T-helper 1 cell treated with Interleukin-12 subunit alpha and Interleukin-12 subunit beta and Interleukin-4 antibody, amounts not matched to agents 30 ng/mL and 1 ng/mL, for 36 hours (primary cell): ENCODE results near the gene USF2. TPM values are rescaled to one million over a fixed set of nuclear protein-coding genes. Genes with fewer than 3 reads are reported as not detected.
"Not testable (repeated sequence)": the region's sequence is repeated elsewhere in the genome, so short reads cannot be mapped to it uniquely, and the experiment has no call there.

Experiments
- intact Hi-C: fragments of 100-400 bp; cut with micrococcal nuclease; formaldehyde crosslinking; loops from one replicate; pipeline ENCODE4 v1.15.1; 2024
- total RNA-seq: library from RNA; stranded (reverse); gene quantifications from 2 replicates; pipeline ENCODE4 v1.2.3, GENCODE V29; 2022

The USF2 gene
- total RNA-seq, 1 donor from 2014 or later, result 138 TPM

DNA sequence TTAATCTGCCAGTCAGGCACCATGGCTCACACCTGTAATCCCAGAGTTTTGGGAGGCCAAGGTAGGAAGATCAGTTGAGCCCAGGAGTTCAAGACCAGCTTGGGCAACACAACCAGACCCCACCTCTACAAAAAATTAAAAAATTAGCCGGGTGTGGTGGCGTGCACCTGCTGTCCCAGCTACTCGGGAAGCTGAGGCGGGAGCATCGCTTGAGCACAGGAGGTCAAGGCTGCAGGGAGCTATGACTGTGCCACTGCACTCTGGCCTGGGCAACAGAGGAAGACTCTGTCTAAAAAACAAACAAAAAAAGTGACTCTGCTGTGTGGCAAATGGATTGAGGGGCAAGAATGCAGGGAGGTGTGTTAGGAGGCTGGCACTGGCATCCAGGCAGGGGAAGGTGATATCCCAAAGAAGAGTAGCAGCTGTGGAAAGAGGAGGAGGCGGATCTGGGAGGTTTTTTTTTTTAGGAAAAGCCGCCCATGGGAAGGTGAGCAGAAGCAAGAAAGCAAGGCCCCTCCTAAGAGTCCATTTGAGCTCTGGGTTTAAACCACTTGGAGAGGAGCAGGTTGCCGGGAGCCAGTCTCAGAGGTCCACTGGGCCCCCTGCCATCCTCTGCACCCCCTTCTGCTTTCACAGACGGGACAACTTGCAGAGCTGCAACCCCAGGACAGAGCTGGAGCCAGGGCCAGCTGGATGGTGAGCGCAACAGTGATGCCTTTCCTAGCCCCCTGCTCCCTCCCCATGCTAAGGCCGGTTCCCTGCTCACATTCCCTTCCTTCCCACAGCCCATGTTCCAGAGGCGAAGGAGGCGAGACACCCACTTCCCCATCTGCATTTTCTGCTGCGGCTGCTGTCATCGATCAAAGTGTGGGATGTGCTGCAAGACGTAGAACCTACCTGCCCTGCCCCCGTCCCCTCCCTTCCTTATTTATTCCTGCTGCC lies 15.7 kb downstream of the USF2 start:
- intact Hi-C loops, result no loop called here

DNA sequence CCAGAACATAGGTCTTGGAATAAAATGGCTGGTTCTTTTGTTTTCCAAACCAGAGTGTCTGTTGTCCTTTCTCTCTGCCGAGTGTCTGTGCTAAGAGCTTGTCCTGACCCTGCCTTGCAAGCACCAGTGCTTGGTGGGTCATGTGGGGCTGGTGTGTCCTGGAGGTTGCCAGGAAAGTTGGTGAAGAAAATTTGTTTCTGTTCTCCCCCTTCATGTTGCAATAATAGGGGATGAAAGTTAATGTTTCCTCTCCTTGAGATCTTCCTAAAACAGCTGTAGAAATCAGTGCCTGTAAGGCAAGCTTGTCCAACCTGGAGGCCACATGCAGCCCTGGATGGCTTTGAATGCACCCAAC lies 16.3 kb downstream of the USF2 start:
- intact Hi-C loops, result no loop called here

DNA sequence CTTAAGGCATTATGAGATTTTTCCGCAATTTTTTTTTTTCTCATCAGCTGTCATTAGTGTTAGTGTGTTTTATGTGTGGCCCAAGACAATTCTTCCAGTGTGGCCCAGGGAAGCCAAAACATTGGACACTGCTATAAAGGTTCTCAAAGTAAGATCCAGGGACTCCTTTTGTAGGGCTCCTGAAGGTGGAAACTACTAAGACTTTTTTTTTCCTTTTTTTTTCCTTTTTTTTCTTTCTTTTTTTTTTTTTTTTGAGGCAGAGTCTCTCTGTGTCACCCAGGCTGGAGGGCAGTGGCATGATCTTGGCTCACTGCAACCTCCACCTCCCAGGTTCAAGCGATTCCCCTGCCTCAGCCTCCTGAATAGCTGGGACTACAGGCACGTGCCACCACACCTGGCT lies 16.7 kb downstream of the USF2 start:
- intact Hi-C loops, result not testable (repeated sequence)

DNA sequence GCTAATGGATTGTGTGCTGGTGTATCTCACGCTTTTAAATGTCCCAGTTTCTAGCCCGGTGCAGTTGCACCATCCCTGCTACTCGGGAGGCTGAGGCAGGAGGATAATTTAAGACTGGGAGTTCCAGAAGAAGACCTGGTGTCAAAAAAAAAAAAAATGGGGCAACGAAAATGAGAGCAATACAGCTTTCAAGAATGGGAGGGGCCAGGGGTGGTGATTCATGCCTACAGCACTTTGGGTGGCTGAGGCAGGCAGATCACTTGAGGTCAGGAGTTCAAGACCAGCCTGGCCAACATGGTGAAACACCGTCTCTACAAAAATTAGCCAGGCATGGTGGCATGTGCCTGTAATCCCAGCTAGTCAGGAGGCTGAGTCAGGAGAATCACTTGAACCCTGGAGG lies 17.3 kb downstream of the USF2 start:
- intact Hi-C loops, result not testable (repeated sequence)

GRCh38 chr19:35287713-35288112 lies 19.0 kb downstream of the USF2 start:
- intact Hi-C loops, result no loop called here

DNA sequence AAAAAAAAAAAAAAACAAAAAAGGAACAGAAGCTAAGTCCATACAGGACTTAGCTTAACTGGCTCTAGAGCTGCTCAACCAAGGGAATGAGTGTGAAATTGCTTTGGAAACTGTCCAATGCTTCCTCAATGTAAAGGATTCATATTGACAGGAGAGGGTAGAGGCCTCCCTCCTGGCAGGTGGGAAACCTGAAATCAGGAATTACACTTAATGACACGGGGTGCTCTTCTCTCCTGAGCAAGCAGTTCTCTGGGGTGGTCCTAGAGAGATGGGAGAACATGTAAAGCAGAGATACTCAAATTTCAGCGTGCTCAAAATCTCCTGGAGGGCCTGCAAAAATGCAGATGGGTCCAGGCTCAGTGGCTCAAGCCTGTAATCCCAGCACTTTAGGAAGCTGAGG lies 19.6 kb downstream of the USF2 start:
- intact Hi-C loops, result no loop called here

DNA sequence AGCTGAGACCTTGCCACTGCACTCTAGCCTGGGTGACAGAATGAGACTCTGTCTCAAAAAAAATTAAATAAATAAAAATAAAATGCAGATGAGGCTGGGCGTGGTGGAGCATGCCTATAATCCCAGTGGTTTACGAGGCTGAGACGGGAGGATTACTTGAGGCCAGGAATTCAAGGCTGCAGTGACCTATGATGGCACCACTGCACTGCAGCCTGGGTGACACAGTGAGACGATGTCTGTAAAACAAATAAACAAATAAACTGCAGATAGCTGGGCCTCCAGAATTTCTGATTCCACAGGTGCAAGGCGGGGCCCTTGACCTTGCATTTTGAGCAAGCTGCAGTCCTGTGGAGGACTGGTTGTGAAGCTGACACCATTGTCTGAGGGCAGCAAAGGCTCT lies 20.1 kb downstream of the USF2 start:
- intact Hi-C loops, result no loop called here

DNA sequence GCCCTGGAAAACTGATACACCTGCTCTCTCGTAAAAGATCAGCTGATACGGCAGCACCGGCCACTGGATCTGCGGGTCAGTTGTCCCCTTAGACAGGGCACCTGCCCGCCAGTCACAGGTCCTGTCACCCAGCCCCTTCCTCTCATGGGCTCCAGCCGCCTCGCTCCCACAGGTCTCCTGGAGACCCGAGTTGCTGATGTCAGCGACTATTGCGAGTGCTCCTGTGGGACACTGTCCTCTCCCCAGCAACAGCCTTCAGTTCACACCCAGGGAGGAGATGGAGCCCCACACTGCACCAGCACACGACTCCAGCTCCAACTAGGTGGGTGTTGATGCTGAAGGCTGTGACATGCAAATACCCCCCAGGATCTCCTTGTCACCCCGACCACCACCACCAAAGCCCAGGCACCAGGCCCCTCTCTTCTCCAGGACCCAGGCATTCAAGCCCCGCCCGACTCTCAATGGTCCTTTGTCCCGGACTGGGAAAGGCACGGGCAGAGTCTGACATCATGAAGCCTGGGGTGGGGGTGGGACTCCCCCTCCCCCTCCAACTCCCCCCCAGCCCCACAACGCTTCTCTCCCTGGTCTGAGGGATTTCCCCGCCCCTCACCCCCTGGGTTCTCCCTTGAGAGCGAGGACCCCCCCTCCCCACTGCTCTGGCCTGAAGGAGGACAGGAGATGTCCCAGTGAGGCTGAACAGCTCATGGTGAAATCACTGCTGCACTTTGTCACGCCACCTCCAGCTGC lies 21.8 kb downstream of the USF2 start:
- intact Hi-C loops, result no loop called here

GRCh38 chr19:35291259-35291658 lies 22.5 kb downstream of the USF2 start:
- intact Hi-C loops, result no loop called here

DNA sequence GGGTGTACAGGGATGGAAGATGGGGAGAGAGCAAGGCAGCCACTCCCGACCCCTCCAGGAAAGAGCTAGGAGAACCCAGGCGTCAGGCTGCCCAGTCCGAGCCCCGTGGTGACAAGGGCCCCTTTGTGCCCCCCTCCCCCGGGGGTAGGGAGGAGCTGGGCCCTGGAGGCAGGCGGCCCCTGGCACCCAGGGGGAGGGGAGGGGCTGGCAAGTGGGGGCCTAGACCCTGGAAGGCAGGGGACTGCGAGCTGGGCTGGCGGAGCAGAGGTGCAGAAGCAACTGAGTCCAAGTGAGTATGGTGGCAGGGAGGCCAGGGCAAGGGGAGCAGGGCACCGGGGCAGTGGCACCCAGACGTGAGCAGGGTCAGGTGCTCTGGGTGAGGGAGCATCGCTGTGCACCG lies 23.2 kb downstream of the USF2 start, which contains the start of gene MAG:
MAG (plus strand) TSS at position 246 of the 400 bp plus-strand sequence. CDS start 3,248 bp downstream, outside the sequence.
- intact Hi-C loops, result no loop called here

DNA sequence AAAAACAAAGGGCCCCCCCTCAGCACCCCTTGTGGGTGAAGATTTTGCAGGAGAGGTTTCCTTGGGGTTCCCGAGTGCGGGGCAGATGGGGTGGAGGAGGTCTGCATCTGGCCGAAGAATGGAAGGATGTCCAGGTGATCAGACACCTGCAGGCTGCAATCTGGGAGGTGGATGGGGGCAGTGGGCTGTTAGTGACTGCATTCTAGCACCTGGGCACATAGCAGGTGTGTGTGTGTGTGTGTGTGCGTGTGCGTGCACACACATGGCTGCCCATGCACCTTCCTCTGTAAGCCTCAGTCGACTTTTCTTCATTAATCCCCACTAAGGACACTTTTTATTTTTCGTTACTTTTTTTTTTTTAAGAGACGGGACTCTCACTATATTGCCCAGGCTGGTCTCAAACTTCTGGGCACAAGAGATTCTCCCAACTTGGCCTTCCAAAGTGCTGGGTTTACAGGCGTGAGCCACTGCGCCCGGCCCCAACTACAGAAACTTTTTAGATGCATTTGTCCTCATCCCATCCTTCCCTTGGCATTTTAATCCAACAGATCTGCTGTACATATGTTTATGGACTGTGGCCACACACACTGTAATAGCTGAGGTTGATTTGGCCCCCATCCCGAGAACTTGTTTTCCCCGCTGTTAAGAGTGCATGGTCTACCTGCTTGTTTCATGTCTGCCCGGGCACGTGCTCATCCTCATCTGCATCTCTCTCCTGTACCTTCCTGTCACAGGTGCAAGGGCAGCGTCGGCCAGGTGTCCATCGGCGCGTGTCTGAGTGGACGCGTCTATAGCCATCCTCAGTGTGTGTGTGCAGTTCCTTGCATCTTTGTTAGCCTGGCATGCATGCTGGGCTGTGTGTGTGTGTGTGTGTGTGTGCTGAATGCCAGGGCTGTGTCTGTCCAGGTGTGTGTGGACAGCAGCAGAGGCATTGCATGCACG lies 23.9 kb downstream of the USF2 start:
- intact Hi-C loops, result no loop called here

DNA sequence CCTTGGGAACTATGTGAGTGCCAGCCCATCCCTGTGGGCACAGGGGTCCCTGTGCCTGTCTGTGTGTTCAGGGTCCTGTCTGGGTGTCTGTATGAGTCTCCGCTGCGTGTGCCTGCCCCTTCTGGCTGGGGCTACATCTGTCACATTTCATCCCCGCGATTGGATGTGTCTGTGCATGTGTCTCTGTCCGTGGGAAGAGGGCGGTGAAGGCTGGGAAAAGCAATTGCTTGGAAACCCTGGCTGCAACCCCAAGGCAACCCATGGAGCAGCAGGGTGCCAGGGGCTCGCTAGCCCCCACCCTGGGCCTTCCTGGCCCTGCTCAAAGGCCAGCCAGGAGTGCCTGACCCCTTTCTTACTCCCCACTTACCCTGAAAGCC lies 24.6 kb downstream of the USF2 start:
- intact Hi-C loops, result no loop called here

DNA sequence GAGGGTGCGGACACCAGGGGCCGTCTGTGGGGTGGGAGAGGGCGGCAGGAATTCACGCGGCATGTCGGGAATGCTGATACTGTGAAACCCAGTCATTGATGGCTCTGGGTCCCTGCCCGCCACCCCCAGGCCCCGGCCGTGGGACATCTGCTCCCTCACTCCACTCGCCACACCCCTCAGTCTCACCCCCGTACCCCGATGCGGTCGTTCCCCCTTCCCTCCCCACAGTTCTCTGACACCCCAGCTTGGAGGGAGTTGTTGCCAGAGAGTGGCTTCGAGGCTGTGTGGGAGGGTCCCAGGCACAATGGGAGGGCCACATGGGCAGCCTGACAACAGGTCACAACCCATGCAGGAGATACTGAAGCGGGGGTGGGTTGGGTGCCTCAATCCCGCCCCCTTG lies 25.0 kb downstream of the USF2 start:
- intact Hi-C loops, result no loop called here

- intact Hi-C loops, result no loop called here
Observed at GRCh38 chr19:35294328-35294727, 25.6 kb downstream of the USF2 start.

- intact Hi-C loops, result no loop called here
Observed at GRCh38 chr19:35294859-35295791, 26.4 kb downstream of the USF2 start.

DNA sequence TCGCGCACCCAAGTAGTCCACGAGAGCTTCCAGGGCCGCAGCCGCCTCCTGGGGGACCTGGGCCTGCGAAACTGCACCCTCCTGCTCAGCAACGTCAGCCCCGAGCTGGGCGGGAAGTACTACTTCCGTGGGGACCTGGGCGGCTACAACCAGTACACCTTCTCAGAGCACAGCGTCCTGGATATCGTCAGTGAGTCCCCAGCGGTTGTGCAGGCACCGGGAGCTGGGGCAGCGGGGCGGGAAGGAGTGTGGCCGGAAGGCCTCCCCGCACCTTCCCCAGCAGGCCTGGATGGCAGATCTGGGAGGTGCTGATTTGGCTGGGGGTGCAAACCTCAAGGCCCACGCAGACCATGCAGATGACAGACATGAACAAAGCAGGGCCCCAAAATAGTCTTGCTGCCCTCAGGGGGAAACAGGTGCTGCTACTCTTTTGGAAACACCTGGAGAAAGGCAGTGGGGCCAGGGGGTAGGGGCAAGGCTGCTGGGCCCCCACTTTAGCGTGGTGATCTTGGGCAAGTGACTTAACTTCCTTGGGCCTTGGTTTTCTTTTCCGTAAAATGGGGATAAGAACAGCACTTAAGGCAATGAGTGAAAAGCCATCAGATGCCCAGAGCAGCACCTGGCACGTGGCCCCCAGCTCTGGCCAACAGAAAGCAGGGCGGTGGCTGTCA lies 27.2 kb downstream of the USF2 start:
- intact Hi-C loops, result no loop called here

GRCh38 chr19:35296644-35297514 lies 28.1 kb downstream of the USF2 start:
- intact Hi-C loops, result no loop called here

DNA sequence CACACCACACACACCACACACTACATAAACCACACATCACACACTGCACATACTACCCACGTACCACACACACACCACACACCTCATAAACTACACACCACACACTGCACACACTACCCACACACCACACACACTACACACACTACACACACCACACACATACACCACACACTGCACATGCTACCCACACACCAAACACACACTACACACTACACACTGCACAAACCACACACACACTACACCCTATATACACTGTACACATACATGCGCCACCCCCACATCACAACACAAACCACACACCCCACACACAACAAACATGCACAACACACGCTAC lies 28.7 kb downstream of the USF2 start:
- intact Hi-C loops, result no loop called here

- intact Hi-C loops, result no loop called here
Observed at GRCh38 chr19:35297922-35298321, 29.2 kb downstream of the USF2 start.
